ENCODE measurements around the gene HOXD11. TPM values are rescaled to one million over a fixed set of nuclear protein-coding genes. Genes with fewer than 3 reads are reported as not detected.

HOXD11 gene
- total and polyA plus RNA-seq, 11 donors, result not detected

GRCh38 chr2:176110415-176111308 lies 3.6 kb downstream of the HOXD11 start:
- 18 to 21% (median 19%) methylated on average over 7 of the region's 7 CpGs for whole genome bisulfite sequencing, 4 donors
- peaks cover 93 to 99% (median 96%) of the 10 kb centered on the region in 9 donors for H3K27me3 ChIP-seq

GRCh38 chr2:176111309-176111663 lies 4.2 kb downstream of the HOXD11 start:
- TF ChIP-seq CTCF (IDR thresholded peaks at IDR 0.05), result peak in 10 of 12 donors; percentile 27 to 56 (median 44)
- TF ChIP-seq POLR2A (IDR thresholded peaks at IDR 0.05), result no peak
- H3K4me3 ChIP-seq, result no peak overlapping the region
- ATAC-seq (no peak), DNase-seq (no peak)
- H3K9me3 ChIP-seq, result no peaks in the 10 kb centered on the region
- 3 to 4% (median 3%) methylated on average over 16 of the region's 16 CpGs for WGBS, 4 donors
- H3K27ac ChIP-seq, result no peak overlapping the region
- H3K36me3 ChIP-seq, result no peaks in the 10 kb centered on the region
- intact Hi-C loops (cut with DNase I), result no loop called here
- peaks cover 0 to 32% (median 7%) of the 10 kb centered on the region in 12 donors for H3K4me1 ChIP-seq
- peaks cover 93 to 99% (median 96%) of the 10 kb centered on the region in 9 donors for H3K27me3 ChIP-seq

More at GRCh38 chr2:176110415-176111308, 3.6 kb downstream of the HOXD11 start:
- Histone ChIP-seq H3K4me1 (peaks cover 0 to 28% (median 7%) of the 10 kb centered on the region in 12 donors), H3K36me3 (no peaks in the 10 kb centered on the region), H3K9me3 (no peaks in the 10 kb centered on the region), H3K27ac (no peak overlapping the region), H3K4me3 (no peak overlapping the region)
- intact Hi-C loops (cut with DNase I), result no loop called here
- DNase-seq (no peak), ATAC-seq (no peak)
- TF ChIP-seq POLR2A (IDR thresholded peaks at IDR 0.05), result no peak
- no peak for TF ChIP-seq CTCF (IDR thresholded peaks at IDR 0.05)

GRCh38 chr2:176111846-176112374 lies 4.8 kb downstream of the HOXD11 start:
- H3K36me3 ChIP-seq, result no peaks in the 10 kb centered on the region
- ATAC-seq (no peak), DNase-seq (no peak)
- H3K9me3 ChIP-seq, result no peaks in the 10 kb centered on the region
- no peak overlapping the region for H3K4me3 ChIP-seq
- TF ChIP-seq POLR2A (IDR thresholded peaks at IDR 0.05) (no peak), CTCF (IDR thresholded peaks at IDR 0.05) (no peak)
- peaks cover 0 to 30% (median 4%) of the 10 kb centered on the region in 12 donors for H3K4me1 ChIP-seq
- intact Hi-C loops (cut with DNase I), result no loop called here
- H3K27ac ChIP-seq, result no peak overlapping the region
- H3K27me3 ChIP-seq, result peaks cover 93 to 99% (median 96%) of the 10 kb centered on the region in 9 donors
- 3 to 8% (median 5%) methylated on average over 26 to 29 of the region's 29 CpGs for WGBS, 4 donors

All from heart left ventricle (tissue), 16 donors.